Activated naive CD4-positive, alpha-beta T cell treated with anti-CD3 and anti-CD28 coated beads, Interleukin-2, amount 10 ng/mL, durations not matched to agents 5 hours and 36 hours (primary cell): Measurements from ENCODE around the gene FCRL1. TPM values are rescaled to one million over a fixed set of nuclear protein-coding genes. Genes with fewer than 3 reads are reported as not detected.

Experiments used
- total RNA-seq, 2 experiments: library from RNA; stranded (reverse); gene quantifications; one replicate each; pipeline ENCODE4 v1.2.3, GENCODE V29; 2021

FCRL1 gene
- not detected for total RNA-seq

DNA sequence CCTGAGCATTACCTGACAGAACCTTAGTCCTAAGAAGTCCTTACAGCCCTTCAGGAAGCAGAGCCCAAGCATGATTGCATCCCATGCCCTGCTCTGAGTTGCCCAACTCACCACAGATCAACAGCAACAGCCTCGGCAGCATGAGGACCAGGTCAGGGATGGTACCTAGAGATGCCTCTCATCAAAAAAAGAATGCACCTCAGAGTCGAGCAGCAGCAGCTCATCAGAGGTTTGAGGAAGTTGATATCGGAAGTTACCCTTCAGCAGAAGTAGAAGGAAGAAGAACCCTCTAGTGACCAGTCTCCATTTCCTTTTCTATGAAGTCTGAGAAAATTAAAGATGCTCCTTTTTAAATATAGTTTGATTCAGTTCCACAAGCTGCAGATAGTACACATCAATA, at the start of gene FCRL1:
Gene FCRL1 (minus strand): TSS at position 225 of the 400 bp plus-strand sequence. CDS start 83 bp downstream, at position 142.

DNA sequence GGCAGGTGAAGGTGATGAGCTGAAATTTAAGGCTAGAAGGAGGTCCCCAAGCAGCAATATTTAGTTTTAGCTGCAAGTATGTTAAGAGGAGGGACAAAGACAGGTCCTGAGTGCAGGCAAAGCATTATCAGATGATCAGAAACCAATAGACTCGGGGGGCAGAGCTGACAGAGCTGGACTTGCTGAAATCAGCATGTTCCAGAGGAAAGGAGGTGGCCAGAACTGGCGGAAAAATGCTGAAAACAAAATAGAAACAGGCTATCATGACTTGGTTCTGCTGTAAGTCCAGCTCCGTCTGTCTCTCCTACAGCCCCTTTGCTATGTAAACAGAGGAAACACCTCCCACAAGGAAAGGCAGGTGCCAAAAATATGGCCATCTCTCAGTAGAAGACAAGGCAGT, 21.8 kb upstream of the FCRL1 start, which contains the start of gene CD5L:
Gene CD5L (minus strand): TSS at position 101 of the 400 bp plus-strand sequence. CDS start 107 bp downstream, outside the sequence.

GRCh38 chr1:157776971-157777391, 42.9 kb downstream of the FCRL1 start, which contains the start of gene FCRL2:
TSS of gene FCRL2 (minus strand) at chr1:157777132. CDS start at chr1:157777073, 59 bp downstream.

Other genes starting within 250 kb of the FCRL1 start
- gene FCRL4, start 222.0 kb downstream of the FCRL1 start, total RNA-seq: not detected
- under 1 TPM in 1 of 2 experiments, not detected in 1; 0.05 TPM for gene FCRL3, start 119.4 kb downstream of the FCRL1 start, total RNA-seq
- not detected for gene FCRL2, start 43.0 kb downstream of the FCRL1 start, total RNA-seq
- gene CD5L, start 21.7 kb upstream of the FCRL1 start, total RNA-seq: not detected
- gene KIRREL1, start 173.5 kb upstream of the FCRL1 start, total RNA-seq: under 1 TPM in 1 of 2 experiments, not detected in 1; 0.02 TPM